MM.1S (cell line): ENCODE data around the gene BACH2.

ENCODE experiments used
- EZH2 ChIP-seq: fragments of 300-600 bp; sonication (generic); optimal IDR thresholded peaks from 2 replicates; pipeline ENCODE3; 2017; ENCODE audit warnings: low read depth, mild to moderate bottlenecking, antibody characterized with exemption, low read length, mixed read lengths
- EZH2phosphoT487 ChIP-seq: fragments of 300-600 bp; sonication (generic); IDR thresholded peaks from 2 replicates; pipeline ENCODE4 v1.6.1; 2018; ENCODE audit warnings: antibody characterized with exemption, low read length
- TF ChIP-seq, protein P1 (sequence below): fragments of 300-600 bp; sonication (generic); IDR thresholded peaks from 2 replicates; pipeline ENCODE4 v1.5.1; 2016; ENCODE audit warnings: antibody characterized with exemption, low read length, mixed read lengths

DNA sequence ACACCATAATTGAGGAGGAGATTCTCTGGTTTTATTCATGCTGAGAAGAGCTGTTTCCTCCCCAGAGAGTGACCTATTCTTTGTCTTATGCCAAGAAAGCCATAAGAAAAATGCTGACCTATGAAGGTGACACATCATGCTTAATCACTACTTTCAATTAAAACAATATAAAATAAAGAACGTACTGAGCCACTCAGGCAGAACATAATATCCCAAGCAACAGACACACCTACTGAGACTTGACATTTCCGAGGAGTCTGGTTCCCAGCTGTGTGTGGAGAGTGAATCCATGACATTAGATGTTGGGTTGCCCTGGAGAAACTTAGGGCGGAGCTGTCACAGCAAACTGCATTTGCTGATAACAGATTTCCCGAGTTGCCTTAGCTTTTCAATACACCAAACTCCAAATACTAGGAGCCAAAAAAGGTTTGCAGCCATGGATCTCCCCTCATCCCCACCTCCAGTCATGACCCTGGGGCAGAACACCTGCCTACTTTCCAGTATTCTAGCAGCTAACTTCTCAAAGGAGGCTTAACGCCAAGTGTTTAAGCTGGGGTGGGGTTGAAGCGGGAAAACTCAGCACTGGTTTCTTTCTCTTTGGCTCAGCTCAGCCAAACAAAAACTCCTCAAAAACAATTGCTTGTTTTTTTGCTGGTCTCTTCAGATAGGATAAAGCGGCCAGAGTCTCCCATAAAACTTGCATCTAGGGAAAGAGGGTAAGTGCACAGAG lies 92.2 kb downstream of the BACH2 start:
- TF ChIP-seq, protein P1, sequence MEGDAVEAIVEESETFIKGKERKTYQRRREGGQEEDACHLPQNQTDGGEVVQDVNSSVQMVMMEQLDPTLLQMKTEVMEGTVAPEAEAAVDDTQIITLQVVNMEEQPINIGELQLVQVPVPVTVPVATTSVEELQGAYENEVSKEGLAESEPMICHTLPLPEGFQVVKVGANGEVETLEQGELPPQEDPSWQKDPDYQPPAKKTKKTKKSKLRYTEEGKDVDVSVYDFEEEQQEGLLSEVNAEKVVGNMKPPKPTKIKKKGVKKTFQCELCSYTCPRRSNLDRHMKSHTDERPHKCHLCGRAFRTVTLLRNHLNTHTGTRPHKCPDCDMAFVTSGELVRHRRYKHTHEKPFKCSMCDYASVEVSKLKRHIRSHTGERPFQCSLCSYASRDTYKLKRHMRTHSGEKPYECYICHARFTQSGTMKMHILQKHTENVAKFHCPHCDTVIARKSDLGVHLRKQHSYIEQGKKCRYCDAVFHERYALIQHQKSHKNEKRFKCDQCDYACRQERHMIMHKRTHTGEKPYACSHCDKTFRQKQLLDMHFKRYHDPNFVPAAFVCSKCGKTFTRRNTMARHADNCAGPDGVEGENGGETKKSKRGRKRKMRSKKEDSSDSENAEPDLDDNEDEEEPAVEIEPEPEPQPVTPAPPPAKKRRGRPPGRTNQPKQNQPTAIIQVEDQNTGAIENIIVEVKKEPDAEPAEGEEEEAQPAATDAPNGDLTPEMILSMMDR: no peak
- no peak for TF ChIP-seq EZH2
- no peak for TF ChIP-seq EZH2phosphoT487
